ENCODE results near the gene ZNF879.

ZNF879 gene

DNA sequence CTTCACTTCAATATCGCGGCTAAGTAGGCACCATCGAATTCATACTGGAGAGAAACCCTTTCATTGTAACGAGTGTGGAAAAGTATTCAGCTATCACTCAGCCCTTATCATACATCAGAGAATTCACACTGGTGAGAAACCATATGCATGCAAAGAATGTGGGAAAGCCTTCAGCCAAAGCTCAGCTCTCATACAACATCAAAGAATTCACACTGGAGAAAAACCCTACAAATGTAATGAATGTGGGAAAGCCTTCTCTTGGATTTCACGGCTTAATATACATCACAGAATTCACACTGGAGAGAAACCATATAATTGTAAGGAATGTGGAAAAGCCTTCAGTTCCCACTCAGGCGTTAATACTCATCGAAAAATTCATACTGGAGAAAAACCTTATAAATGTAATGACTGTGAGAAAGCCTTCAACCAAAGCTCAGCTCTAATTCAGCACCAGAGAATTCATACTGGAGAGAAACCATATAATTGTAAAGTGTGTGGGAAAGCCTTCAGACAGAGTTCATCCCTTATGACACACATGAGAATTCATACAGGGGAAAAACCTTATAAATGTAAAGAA is 9.5 kb downstream of the ZNF879 start:
- DNase-seq: no peak

GRCh38 chr5:179044765-179045164 is 21.2 kb downstream of the ZNF879 start:
- DNase-seq: no peak

GRCh38 chr5:179051784-179052183 is 28.2 kb downstream of the ZNF879 start:
- no peak for DNase-seq

DNA sequence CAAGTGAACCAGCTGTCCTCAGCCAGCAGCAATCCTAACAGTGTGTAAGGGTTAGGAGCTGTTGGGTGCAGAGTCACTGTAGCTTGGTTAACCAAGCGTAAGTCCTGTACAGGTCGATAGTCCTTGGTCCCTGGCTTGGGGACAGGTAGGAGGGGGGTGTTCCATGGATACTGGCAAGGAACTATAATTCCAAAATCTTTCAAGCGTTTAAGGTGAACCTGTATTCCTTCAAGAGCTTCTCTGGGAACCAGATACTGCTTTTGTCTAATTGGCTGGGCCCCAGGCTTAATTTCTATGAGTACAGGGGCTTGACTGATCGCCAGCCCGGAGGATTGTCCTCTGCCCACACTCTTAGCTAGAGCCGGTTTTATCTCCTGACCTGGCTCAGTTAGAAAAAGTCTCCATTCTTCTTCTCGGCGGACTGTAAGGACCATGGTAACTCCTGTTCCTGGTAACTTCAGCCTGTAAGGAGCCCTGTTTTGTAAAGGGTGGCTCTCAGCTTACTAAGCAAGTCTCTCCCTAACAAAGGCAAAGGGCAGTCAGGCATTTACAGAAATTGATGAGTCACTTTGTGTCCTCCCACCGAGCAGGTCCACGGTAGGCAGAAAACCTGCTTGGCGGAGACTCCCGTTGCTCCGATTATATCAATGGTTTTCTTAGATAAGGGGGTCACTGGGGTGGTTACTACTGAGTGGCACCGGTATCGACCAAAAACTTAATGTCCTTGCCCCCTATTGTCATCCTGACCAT is 30.6 kb downstream of the ZNF879 start:
- no peak for DNase-seq

DNA sequence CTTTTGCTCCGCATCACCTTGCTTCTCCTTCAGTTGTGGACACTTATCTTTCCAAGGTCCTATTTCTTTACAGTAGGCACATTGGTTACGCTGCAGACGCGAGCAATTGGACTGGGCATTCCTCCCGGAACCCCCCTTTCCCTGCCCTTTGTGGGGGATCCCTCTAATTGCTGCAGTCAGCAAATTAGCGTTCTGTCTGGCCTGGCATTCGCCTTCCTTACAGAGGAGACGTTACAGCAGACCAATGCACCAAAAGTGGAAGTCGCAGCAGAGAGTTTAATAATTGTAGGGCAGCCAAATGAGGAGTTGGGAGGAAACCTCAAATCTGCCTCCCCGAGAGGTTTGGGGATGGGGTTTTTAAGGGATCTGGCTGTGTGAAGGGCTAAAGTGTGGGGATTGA is 31.3 kb downstream of the ZNF879 start:
- no peak for DNase-seq

- DNase-seq: no peak
Observed at GRCh38 chr5:179055436-179055835, 31.8 kb downstream of the ZNF879 start.

DNA sequence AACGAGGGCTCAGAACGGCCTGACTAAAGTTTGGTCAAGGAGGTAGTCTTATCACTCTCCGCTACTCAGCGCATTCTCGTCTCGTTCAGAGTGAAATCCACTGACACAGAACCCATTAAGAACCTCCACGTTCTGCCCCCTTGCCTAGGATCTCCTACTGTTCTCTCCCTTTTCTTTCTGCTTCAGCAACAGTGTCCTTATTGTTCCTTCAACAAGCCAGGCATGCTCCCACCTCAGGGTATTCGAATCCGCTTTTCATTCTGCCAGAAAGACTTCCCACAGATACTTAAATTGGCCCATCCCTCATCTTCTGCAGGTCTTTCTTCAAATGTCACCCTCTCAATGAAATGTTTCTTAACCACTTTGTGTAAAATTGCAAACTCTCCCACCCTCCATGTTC is 32.2 kb downstream of the ZNF879 start:
- DNase-seq: no peak

GRCh38 chr5:179060116-179061008 is 36.8 kb downstream of the ZNF879 start, which contains the start of gene ZNF354C:
Gene ZNF354C, plus strand, starts transcription at chr5:179060373. Its CDS starts 1,696 bp downstream, at chr5:179062069.
- peak; percentile 79 to 84 for DNase-seq

DNA sequence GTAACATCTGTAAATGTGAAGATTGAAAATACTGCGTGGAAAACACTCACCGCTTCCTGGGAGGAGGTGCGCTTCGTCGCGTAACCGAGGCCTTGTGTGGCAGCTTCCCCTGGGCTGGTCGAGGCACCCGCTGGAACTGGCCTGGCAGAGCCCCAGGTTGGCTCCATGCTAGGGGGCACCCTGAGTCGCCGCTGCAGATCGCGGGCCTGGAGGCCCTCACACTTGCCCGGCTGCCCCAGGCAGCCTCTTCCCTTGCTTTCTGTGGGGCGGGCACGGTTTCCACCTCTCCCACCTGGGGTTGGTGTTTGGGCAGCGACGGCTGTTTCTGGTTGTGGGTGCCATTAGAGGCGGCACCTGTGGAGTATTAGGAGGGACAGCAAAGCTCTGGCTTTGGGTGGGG is 37.4 kb downstream of the ZNF879 start:
- no peak for DNase-seq

GRCh38 chr5:179065703-179066102 is 42.1 kb downstream of the ZNF879 start:
- no peak for DNase-seq

GRCh38 chr5:179079165-179079987 is 55.8 kb downstream of the ZNF879 start:
- DNase-seq: no peak

DNA sequence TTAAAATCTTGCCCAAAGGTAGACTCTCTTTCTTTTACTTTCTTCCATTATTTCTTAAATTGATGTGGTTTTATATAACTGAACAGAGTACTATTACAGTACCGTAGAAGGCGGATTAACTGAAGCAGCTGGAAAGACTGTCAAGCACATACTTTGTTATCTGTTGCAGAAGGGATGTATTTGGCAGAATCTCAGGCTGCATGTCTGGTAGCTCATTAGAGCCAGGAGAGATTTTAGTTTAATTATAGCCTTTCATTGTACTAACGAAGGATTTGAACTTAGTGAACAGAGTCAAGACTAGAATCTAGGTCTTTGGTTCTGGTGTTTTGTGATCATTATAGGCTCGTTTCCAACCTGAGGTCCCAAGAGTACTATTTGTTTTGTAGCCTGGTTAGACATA is 57.1 kb downstream of the ZNF879 start:
- DNase-seq: no peak

Data from activated CD4-positive, alpha-beta T cell treated with anti-CD3 and anti-CD28 coated beads, Interleukin-2, amount 50 U/mL, for 4 hours (primary cell).